ENCODE data around the gene DMD. TPM values are rescaled to one million over a fixed set of nuclear protein-coding genes. Genes with fewer than 3 reads are reported as not detected.

Gene DMD
- polyA plus RNA-seq, 1 donor from 2014 or later = 21.6 TPM

DNA sequence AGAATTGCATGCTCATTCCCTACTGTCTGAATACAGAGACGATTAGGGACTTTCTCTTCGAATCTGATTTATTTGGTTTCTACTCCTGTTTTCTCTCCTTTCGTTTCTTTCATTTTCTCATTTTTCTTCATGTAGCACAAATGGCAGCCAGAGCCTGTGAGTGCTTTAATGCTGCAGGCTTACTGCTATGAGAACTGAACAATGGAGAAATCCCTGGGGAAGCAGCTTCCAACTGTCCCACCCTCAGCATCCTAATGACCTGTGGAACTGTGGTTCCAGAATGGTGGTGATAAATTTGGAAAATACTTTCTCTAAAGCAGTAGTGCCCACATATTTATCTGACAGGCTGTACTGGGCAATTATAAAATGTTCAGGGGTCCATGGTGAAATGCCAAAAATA, 930.4 kb downstream of the DMD start:
- Histone ChIP-seq H3K36me3 (ENCODE audit: insufficient read depth, low read length) (no peaks in the 10 kb centered on the region), H3K9me2 (ENCODE audit: insufficient read depth, low read length) (no peaks in the 10 kb centered on the region), H4K20me1 (ENCODE audit: insufficient read depth) (no peaks in the 10 kb centered on the region), H3K9ac (ENCODE audit: low read length) (no peak overlapping the region), H3K79me2 (replicated peaks; ENCODE audit: insufficient read depth, low read length) (no peaks in the 10 kb centered on the region), H3K27me3 (ENCODE audit: insufficient read depth, low read depth, low read length) (no peaks in the 10 kb centered on the region), H3K4me2 (ENCODE audit: low read length) (no peak overlapping the region), H2AFZ (ENCODE audit: low read depth, low read length) (no peak overlapping the region), H3F3A (ENCODE audit: insufficient read depth, low read length, poor library complexity, severe bottlenecking) (no peaks in the 10 kb centered on the region), H3K27ac (ENCODE audit: low read length) (no peak overlapping the region), H3K4me3 (ENCODE audit: low read length) (no peak overlapping the region), H3K9me3 (ENCODE audit: low read length) (no peaks in the 10 kb centered on the region)
- TF ChIP-seq, protein P1, sequence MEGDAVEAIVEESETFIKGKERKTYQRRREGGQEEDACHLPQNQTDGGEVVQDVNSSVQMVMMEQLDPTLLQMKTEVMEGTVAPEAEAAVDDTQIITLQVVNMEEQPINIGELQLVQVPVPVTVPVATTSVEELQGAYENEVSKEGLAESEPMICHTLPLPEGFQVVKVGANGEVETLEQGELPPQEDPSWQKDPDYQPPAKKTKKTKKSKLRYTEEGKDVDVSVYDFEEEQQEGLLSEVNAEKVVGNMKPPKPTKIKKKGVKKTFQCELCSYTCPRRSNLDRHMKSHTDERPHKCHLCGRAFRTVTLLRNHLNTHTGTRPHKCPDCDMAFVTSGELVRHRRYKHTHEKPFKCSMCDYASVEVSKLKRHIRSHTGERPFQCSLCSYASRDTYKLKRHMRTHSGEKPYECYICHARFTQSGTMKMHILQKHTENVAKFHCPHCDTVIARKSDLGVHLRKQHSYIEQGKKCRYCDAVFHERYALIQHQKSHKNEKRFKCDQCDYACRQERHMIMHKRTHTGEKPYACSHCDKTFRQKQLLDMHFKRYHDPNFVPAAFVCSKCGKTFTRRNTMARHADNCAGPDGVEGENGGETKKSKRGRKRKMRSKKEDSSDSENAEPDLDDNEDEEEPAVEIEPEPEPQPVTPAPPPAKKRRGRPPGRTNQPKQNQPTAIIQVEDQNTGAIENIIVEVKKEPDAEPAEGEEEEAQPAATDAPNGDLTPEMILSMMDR (IDR thresholded peaks at IDR 0.05; ENCODE audit: poor library complexity, severe bottlenecking) = no peak
- TF ChIP-seq POLR2AphosphoS5 (IDR thresholded peaks at IDR 0.05) (no peak), EZH2 (IDR thresholded peaks at IDR 0.05; ENCODE audit: borderline replicate concordance, insufficient read depth, low read length, poor library complexity, severe bottlenecking) (no peak), RAD21 (conservative IDR thresholded peaks at IDR 0.05) (no peak), MXI1 (conservative IDR thresholded peaks at IDR 0.05; ENCODE audit: poor library complexity, severe bottlenecking) (no peak), SMC3 (conservative IDR thresholded peaks at IDR 0.05; ENCODE audit: poor library complexity) (no peak), TAF1 (IDR thresholded peaks at IDR 0.05; ENCODE audit: low read depth) (no peak), EP300 (conservative IDR thresholded peaks at IDR 0.05; ENCODE audit: poor library complexity, severe bottlenecking) (no peak)
- TF ChIP-seq, protein P2, sequence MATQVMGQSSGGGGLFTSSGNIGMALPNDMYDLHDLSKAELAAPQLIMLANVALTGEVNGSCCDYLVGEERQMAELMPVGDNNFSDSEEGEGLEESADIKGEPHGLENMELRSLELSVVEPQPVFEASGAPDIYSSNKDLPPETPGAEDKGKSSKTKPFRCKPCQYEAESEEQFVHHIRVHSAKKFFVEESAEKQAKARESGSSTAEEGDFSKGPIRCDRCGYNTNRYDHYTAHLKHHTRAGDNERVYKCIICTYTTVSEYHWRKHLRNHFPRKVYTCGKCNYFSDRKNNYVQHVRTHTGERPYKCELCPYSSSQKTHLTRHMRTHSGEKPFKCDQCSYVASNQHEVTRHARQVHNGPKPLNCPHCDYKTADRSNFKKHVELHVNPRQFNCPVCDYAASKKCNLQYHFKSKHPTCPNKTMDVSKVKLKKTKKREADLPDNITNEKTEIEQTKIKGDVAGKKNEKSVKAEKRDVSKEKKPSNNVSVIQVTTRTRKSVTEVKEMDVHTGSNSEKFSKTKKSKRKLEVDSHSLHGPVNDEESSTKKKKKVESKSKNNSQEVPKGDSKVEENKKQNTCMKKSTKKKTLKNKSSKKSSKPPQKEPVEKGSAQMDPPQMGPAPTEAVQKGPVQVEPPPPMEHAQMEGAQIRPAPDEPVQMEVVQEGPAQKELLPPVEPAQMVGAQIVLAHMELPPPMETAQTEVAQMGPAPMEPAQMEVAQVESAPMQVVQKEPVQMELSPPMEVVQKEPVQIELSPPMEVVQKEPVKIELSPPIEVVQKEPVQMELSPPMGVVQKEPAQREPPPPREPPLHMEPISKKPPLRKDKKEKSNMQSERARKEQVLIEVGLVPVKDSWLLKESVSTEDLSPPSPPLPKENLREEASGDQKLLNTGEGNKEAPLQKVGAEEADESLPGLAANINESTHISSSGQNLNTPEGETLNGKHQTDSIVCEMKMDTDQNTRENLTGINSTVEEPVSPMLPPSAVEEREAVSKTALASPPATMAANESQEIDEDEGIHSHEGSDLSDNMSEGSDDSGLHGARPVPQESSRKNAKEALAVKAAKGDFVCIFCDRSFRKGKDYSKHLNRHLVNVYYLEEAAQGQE (IDR thresholded peaks at IDR 0.05; ENCODE audit: borderline replicate concordance) = no peak

DNA sequence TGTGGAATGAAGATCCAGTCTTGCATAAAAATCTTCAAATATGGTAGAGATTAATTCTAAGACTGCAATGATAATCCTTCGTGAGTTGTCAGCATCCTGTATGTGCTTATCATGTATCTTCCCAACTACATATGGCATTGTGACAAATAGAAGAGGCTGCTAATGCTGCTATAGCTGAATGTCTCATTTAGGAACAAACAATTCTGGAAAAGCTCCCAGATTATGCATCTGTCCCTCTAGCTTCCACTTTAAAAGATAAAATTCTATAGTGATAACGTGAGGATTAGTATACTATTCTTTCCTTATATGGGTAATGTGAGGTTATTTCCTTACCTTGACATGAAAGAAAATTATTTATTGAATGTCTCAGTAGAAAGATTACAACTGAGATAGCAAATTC, 930.9 kb downstream of the DMD start:
- Histone ChIP-seq H3F3A (ENCODE audit: insufficient read depth, low read length, poor library complexity, severe bottlenecking) (no peaks in the 10 kb centered on the region), H3K9ac (ENCODE audit: low read length) (no peak overlapping the region), H3K9me2 (ENCODE audit: insufficient read depth, low read length) (no peaks in the 10 kb centered on the region), H3K27me3 (ENCODE audit: insufficient read depth, low read depth, low read length) (no peaks in the 10 kb centered on the region), H3K36me3 (ENCODE audit: insufficient read depth, low read length) (no peaks in the 10 kb centered on the region), H2AFZ (ENCODE audit: low read depth, low read length) (no peak overlapping the region), H4K20me1 (ENCODE audit: insufficient read depth) (no peaks in the 10 kb centered on the region), H3K79me2 (replicated peaks; ENCODE audit: insufficient read depth, low read length) (no peaks in the 10 kb centered on the region), H3K9me3 (ENCODE audit: low read length) (no peaks in the 10 kb centered on the region), H3K4me3 (ENCODE audit: low read length) (no peak overlapping the region), H3K4me2 (ENCODE audit: low read length) (no peak overlapping the region), H3K27ac (ENCODE audit: low read length) (no peak overlapping the region)
- TF ChIP-seq, protein P2 (IDR thresholded peaks at IDR 0.05; ENCODE audit: borderline replicate concordance) = no peak
- TF ChIP-seq TAF1 (IDR thresholded peaks at IDR 0.05; ENCODE audit: low read depth) (no peak), MXI1 (conservative IDR thresholded peaks at IDR 0.05; ENCODE audit: poor library complexity, severe bottlenecking) (no peak), SMC3 (conservative IDR thresholded peaks at IDR 0.05; ENCODE audit: poor library complexity) (no peak), POLR2AphosphoS5 (IDR thresholded peaks at IDR 0.05) (no peak), EZH2 (IDR thresholded peaks at IDR 0.05; ENCODE audit: borderline replicate concordance, insufficient read depth, low read length, poor library complexity, severe bottlenecking) (no peak), EP300 (conservative IDR thresholded peaks at IDR 0.05; ENCODE audit: poor library complexity, severe bottlenecking) (no peak), RAD21 (conservative IDR thresholded peaks at IDR 0.05) (no peak)
- TF ChIP-seq, protein P1 (IDR thresholded peaks at IDR 0.05; ENCODE audit: poor library complexity, severe bottlenecking) = no peak
